Measurements from ENCODE around the gene DLX5.

Gene DLX5

DNA sequence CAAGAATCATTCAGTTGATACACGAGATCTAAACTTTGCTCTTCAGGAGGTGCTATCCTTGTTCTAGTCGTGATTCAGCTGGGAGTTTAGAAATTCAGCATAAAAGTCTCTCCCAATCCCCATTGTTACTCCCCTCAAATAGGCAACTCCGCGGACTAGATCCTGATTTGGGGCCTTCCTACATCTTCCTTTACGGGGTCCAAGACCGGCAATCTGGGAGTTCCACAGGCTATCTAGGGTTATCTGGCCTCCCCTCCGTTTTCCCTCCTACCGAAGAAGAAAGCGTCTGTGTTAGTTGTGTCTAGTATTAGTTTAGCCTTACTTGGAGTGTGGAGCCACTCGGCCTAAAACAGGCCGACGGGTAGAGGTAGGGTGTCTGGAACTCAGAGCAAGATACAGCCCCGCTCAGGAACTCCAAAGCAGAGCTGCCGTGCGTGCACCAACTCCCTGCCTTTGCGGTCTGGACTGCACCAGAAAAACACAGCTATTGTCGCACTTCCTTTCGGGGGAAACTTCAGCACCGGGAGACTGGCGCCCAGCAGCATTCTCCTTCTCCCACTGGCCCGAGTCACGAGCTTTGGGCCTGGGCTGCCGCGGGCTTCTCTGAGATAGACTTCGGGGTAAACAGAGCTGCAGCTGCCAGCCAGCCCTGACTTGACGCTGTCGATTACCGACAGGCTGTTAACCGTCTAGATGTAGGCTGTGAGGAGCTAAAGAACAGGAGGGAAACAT is 1.5 kb upstream of the DLX5 start:
- H3K27me3 ChIP-seq (ENCODE audit: control insufficient read depth in 5 of 5, insufficient read depth in 4 of 5, low read length in 5 of 5) = peaks cover 35 to 56% (median 52%) of the 10 kb centered on the region in 5 donors
- H3K4me1 ChIP-seq (ENCODE audit: control insufficient read depth in 5 of 5, insufficient read depth in 5 of 5, low read length in 5 of 5) = peaks cover 5 to 49% (median 42%) of the 10 kb centered on the region in 5 donors

DNA sequence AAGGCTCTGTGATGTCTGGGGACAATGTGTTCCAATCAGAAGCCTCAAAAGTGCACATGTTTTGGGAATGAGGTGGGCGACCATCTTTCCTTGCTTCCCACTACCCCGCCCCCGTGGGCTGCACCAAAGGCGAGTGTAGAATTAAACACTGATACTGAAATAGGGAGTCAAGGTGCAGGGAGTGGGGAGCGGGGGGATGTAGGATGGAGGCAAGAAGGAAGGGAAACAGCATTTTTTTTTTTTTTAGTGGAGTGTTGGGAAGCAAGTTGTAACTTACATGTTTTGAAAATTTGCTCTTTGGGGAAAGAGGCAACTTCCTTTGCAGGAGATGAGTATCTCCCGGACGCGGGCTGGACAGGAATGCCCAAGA is 484 bp upstream of the DLX5 start:
- Histone ChIP-seq H3K9ac (ENCODE audit: low read length in 5 of 5) (no peak overlapping the region), H3K4me3 (ENCODE audit: low read depth in 1 of 5, low read length in 5 of 5) (peak overlapping the region in 4 of 5 donors; percentile 47 to 66 (median 53)), H3K27ac (ENCODE audit: low read depth, low read length) (no peak overlapping the region), H3K4me1 (ENCODE audit: control insufficient read depth in 5 of 5, insufficient read depth in 5 of 5, low read length in 5 of 5) (peaks cover 5 to 54% (median 46%) of the 10 kb centered on the region in 5 donors), H3K27me3 (ENCODE audit: control insufficient read depth in 5 of 5, insufficient read depth in 4 of 5, low read length in 5 of 5) (peaks cover 39 to 63% (median 60%) of the 10 kb centered on the region in 5 donors), H3K9me3 (ENCODE audit: control insufficient read depth in 5 of 5, low read length in 5 of 5) (no peaks in the 10 kb centered on the region), H3K36me3 (ENCODE audit: control insufficient read depth in 5 of 5, insufficient read depth in 5 of 5, low read length in 5 of 5) (no peaks in the 10 kb centered on the region)

More for the DNA sequence above, 1.5 kb upstream of the DLX5 start:
- Histone ChIP-seq H3K27ac (ENCODE audit: low read depth, low read length) (no peak overlapping the region), H3K9me3 (ENCODE audit: control insufficient read depth in 5 of 5, low read length in 5 of 5) (no peaks in the 10 kb centered on the region), H3K9ac (ENCODE audit: low read length in 5 of 5) (peak overlapping the region in 1 of 5 donors; percentile 11), H3K36me3 (ENCODE audit: control insufficient read depth in 5 of 5, insufficient read depth in 5 of 5, low read length in 5 of 5) (no peaks in the 10 kb centered on the region), H3K4me3 (ENCODE audit: low read depth in 1 of 5, low read length in 5 of 5) (peak overlapping the region; percentile 24 to 80 (median 58))

DNA sequence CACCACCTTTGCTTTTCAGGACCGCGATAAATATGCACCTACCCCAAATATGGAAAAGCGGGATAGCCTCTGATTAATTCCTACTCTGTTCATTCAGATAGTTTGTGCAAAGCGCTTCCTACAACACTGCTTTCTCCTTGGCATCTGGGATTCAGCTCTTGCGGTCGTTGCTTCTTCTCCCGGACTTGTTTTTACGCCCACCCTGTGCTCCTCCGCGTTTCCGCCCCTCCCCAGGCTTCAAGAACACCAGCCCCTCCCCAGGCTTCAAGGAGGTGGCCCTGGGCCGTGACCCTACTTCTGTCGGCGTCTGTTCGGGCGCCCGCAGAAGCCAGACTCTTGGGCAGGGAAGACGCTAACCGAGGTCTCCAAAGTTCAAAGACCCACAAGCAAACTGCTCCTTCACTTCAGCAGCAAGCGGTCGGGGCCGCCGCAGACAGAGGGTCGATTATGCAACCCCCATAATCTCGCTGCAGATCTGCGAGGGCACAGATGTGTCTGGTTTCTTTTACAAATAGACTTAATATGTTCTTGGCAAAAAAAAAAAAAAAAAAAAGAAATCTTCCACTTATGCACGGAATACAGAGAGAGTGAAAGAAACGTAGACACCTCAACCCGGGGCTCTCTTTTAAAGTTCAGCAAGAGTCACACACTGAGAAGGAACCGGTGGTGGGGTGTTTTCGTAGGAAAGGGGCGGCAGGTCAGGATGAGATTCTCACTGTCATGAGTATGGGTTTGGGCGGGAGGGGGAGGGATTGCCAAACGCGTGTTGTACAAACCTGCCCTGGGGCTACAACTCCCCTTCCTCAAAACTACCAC is 1.9 kb downstream of the DLX5 start:
- no peaks in the 10 kb centered on the region for H3K9me3 ChIP-seq (ENCODE audit: control insufficient read depth in 5 of 5, low read length in 5 of 5)
- no peak overlapping the region for H3K9ac ChIP-seq (ENCODE audit: low read length in 5 of 5)
- peaks cover 5 to 58% (median 52%) of the 10 kb centered on the region in 5 donors for H3K4me1 ChIP-seq (ENCODE audit: control insufficient read depth in 5 of 5, insufficient read depth in 5 of 5, low read length in 5 of 5)
- no peaks in the 10 kb centered on the region for H3K36me3 ChIP-seq (ENCODE audit: control insufficient read depth in 5 of 5, insufficient read depth in 5 of 5, low read length in 5 of 5)
- H3K27me3 ChIP-seq (ENCODE audit: control insufficient read depth in 5 of 5, insufficient read depth in 4 of 5, low read length in 5 of 5) = peaks cover 54 to 81% (median 77%) of the 10 kb centered on the region in 5 donors
- H3K4me3 ChIP-seq (ENCODE audit: low read depth in 1 of 5, low read length in 5 of 5) = peak overlapping the region in 1 of 5 donors; percentile 51
- no peak overlapping the region for H3K27ac ChIP-seq (ENCODE audit: low read depth, low read length)

DNA sequence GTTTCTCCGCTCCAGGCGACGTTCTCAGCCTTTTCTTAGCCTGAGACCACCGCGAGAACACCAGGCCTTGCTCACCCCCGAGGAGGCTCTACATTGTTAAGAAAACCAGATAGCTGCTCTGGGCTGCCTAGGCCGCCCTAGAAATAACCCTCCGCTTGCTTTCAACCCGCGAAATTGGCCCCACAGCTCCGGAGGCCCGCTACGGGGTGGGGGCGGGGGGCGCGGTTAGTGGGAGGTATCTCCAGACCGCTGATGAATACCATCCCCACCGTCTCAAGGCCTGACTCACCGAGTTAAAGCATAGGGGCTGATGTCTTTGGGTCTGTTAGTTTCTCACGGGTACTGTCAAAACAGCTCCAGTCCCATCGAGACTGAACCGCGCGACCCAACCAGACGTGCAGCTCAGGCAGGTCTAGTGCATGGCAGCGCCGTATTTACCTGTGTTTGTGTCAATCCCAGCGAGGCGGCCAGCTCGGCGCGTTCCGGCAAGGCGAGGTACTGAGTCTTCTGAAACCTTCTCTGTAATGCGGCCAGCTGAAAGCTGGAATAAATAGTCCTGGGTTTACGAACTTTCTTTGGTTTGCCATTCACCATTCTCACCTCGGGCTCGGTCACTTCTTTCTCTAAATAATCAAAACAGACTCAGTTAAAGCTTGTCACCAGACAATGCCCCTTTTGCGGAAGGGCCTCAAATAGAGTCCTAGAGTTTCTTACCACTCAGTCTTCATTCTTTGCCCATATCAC is 2.7 kb downstream of the DLX5 start:
- Histone ChIP-seq H3K9me3 (ENCODE audit: control insufficient read depth in 5 of 5, low read length in 5 of 5) (no peaks in the 10 kb centered on the region), H3K4me1 (ENCODE audit: control insufficient read depth in 5 of 5, insufficient read depth in 5 of 5, low read length in 5 of 5) (peaks cover 5 to 58% (median 51%) of the 10 kb centered on the region in 5 donors), H3K4me3 (ENCODE audit: low read depth in 1 of 5, low read length in 5 of 5) (no peak overlapping the region), H3K36me3 (ENCODE audit: control insufficient read depth in 5 of 5, insufficient read depth in 5 of 5, low read length in 5 of 5) (no peaks in the 10 kb centered on the region), H3K27ac (ENCODE audit: low read depth, low read length) (no peak overlapping the region), H3K9ac (ENCODE audit: low read length in 5 of 5) (no peak overlapping the region), H3K27me3 (ENCODE audit: control insufficient read depth in 5 of 5, insufficient read depth in 4 of 5, low read length in 5 of 5) (peaks cover 62 to 89% (median 85%) of the 10 kb centered on the region in 5 donors)

DNA sequence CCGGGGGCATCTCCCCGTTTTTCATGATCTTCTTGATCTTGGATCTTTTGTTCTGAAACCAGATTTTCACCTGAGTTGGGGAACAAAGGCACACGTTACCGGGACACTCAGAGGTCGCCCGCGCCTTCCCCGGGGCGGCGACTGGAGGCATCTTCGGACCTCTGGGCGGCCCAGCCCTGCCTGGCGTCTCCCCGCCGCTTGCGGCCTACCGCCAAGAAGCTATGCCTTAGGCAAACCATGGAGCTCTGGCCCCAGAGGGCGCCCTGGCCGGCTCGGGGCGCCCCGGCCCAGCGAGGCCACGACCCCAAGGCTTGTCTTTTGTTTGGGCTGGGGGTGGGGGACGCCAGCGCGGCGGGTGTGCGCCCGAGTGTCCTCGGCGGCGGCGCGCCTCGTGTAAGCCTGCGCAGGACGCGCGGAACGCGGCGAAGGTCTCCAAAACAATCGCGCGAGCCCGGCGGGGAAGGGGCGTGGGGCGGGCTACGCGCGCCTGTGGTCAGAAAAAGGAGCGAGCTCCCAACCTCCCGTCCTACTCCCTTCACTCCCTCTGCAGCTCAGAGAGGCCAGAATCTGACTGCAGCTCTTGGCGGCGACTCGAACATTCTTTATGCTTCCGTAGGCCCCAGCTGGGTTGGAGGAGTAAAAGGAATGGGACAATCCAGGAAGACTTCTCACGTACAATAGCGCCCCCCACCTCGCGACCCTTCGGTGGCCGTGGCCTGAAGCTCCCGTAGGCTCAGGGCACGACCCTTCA is 3.5 kb downstream of the DLX5 start:
- Histone ChIP-seq H3K9me3 (ENCODE audit: control insufficient read depth in 5 of 5, low read length in 5 of 5) (no peaks in the 10 kb centered on the region), H3K27me3 (ENCODE audit: control insufficient read depth in 5 of 5, insufficient read depth in 4 of 5, low read length in 5 of 5) (peaks cover 66 to 89% (median 85%) of the 10 kb centered on the region in 5 donors), H3K4me3 (ENCODE audit: low read depth in 1 of 5, low read length in 5 of 5) (no peak overlapping the region), H3K4me1 (ENCODE audit: control insufficient read depth in 5 of 5, insufficient read depth in 5 of 5, low read length in 5 of 5) (peaks cover under 1 to 57% (median 52%) of the 10 kb centered on the region in 5 donors), H3K27ac (ENCODE audit: low read depth, low read length) (no peak overlapping the region), H3K36me3 (ENCODE audit: control insufficient read depth in 5 of 5, insufficient read depth in 5 of 5, low read length in 5 of 5) (no peaks in the 10 kb centered on the region), H3K9ac (ENCODE audit: low read length in 5 of 5) (no peak overlapping the region)

DNA sequence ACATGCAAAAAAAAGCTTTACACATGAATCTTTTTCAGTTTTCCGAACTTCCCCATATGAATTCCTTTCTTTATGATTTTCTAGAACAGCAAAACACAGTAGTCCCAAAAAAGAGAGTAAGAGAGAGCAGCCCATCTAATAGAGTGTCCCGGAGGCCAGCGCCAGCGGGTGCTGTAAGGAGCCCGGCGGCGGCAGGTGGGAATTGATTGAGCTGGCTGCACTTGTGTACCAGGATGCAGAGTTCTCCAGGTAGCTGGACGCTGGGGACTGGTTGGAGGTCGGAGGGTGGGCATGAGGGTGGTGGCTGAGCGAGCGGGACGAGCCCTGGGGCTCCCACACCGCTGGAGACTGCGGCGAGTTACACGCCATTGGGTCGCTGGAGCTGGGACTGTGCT is 4.0 kb downstream of the DLX5 start:
- H3K27ac ChIP-seq (ENCODE audit: low read depth, low read length) = no peak overlapping the region
- peaks cover 0 to 55% (median 51%) of the 10 kb centered on the region in 5 donors for H3K4me1 ChIP-seq (ENCODE audit: control insufficient read depth in 5 of 5, insufficient read depth in 5 of 5, low read length in 5 of 5)
- no peak overlapping the region for H3K9ac ChIP-seq (ENCODE audit: low read length in 5 of 5)
- no peaks in the 10 kb centered on the region for H3K9me3 ChIP-seq (ENCODE audit: control insufficient read depth in 5 of 5, low read length in 5 of 5)
- no peak overlapping the region for H3K4me3 ChIP-seq (ENCODE audit: low read depth in 1 of 5, low read length in 5 of 5)
- H3K27me3 ChIP-seq (ENCODE audit: control insufficient read depth in 5 of 5, insufficient read depth in 4 of 5, low read length in 5 of 5) = peaks cover 67 to 89% (median 85%) of the 10 kb centered on the region in 5 donors
- no peaks in the 10 kb centered on the region for H3K36me3 ChIP-seq (ENCODE audit: control insufficient read depth in 5 of 5, insufficient read depth in 5 of 5, low read length in 5 of 5)

DNA sequence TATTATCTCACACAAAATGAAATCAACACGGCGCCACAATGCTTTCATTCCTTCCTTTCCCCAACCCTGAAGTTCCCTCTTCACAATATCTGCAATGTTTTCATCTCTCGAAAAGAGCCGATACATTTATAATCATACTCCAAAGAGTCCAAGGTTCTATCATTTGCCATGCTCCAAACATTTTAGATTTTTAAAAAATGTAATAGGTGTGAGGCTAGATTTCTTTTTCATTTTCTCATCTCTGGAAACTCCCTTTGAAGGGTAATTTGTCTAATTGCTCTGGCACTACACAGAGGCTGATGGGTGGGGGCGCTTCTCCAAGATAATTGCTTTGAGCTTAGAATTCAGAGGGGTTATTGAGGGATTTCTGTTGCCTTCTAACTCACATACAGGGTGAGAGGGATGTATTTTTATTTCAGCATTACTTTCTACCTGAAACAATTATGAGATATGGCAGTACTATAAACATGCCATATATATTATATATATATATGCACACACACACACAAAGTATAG is 4.9 kb downstream of the DLX5 start:
- Histone ChIP-seq H3K4me3 (ENCODE audit: low read depth in 1 of 5, low read length in 5 of 5) (no peak overlapping the region), H3K27me3 (ENCODE audit: control insufficient read depth in 5 of 5, insufficient read depth in 4 of 5, low read length in 5 of 5) (peaks cover 72 to 90% (median 85%) of the 10 kb centered on the region in 5 donors), H3K4me1 (ENCODE audit: control insufficient read depth in 5 of 5, insufficient read depth in 5 of 5, low read length in 5 of 5) (peaks cover 0 to 48% (median 47%) of the 10 kb centered on the region in 5 donors), H3K9me3 (ENCODE audit: control insufficient read depth in 5 of 5, low read length in 5 of 5) (no peaks in the 10 kb centered on the region), H3K27ac (ENCODE audit: low read depth, low read length) (no peak overlapping the region), H3K36me3 (ENCODE audit: control insufficient read depth in 5 of 5, insufficient read depth in 5 of 5, low read length in 5 of 5) (no peaks in the 10 kb centered on the region), H3K9ac (ENCODE audit: low read length in 5 of 5) (no peak overlapping the region)

DNA sequence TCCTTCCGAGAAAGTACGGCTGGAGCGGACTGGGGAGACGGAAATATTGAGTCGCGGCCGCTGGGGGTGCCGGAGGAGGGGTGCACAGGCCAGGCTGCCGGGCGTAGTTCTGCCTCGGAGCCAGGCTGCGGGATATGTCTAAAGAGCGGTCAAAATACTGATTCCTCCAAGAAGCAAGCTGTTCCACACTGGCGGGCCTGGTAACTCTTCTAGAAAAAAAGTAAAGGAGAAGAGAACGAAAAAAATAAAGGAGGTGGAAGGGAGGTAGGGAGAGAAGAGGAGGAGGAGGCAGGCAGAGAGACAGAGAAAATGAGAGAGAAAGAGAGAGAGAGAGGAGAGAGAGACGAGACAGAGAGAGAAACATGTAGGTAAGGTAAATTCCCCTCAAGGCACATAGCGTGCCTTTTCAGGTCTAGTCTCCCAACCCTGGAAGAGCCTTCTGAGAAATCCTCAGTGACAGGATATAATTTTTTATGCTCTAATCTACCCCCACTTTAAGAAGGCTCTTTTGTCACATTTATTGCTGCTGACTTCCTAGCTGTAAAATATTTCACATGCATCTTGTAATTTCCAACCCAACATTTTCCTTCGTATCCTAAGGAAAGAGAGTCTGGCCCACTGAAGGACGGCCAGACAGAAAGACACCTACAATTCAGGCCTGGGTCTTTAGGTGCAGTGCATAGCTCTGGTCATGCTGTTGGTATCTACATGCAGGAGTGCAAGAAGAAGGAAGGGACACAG is 5.7 kb downstream of the DLX5 start:
- Histone ChIP-seq H3K4me1 (ENCODE audit: control insufficient read depth in 5 of 5, insufficient read depth in 5 of 5, low read length in 5 of 5) (peaks cover 0 to 40% (median 39%) of the 10 kb centered on the region in 5 donors), H3K27me3 (ENCODE audit: control insufficient read depth in 5 of 5, insufficient read depth in 4 of 5, low read length in 5 of 5) (peaks cover 67 to 90% (median 83%) of the 10 kb centered on the region in 5 donors), H3K9ac (ENCODE audit: low read length in 5 of 5) (no peak overlapping the region), H3K36me3 (ENCODE audit: control insufficient read depth in 5 of 5, insufficient read depth in 5 of 5, low read length in 5 of 5) (no peaks in the 10 kb centered on the region), H3K4me3 (ENCODE audit: low read depth in 1 of 5, low read length in 5 of 5) (no peak overlapping the region), H3K27ac (ENCODE audit: low read depth, low read length) (no peak overlapping the region), H3K9me3 (ENCODE audit: control insufficient read depth in 5 of 5, low read length in 5 of 5) (no peaks in the 10 kb centered on the region)
